ENCODE data around the gene YARS1.
"Not testable (repeated sequence)": the region's sequence is repeated elsewhere in the genome, so short reads cannot be mapped to it uniquely, and the experiment has no call there.

The YARS1 gene

GRCh38 chr1:32817815-32818786 is 943 bp upstream of the YARS1 start:
- DNase-seq (ENCODE audit: low read depth in 2 of 2) = peak in 1 of 2 donors; percentile 10

- DNase-seq (ENCODE audit: low read depth in 2 of 2) = no peak
Measured at GRCh38 chr1:32816676-32817158, 441 bp downstream of the YARS1 start.

- no peak for DNase-seq (ENCODE audit: low read depth in 2 of 2)
Measured at GRCh38 chr1:32813941-32814739, 3.0 kb downstream of the YARS1 start.

GRCh38 chr1:32811917-32812316 is 5.2 kb downstream of the YARS1 start:
- DNase-seq (ENCODE audit: low read depth in 2 of 2) = no peak

- no peak for DNase-seq (ENCODE audit: low read depth in 2 of 2)
Measured at GRCh38 chr1:32811265-32811664, 5.9 kb downstream of the YARS1 start.

- no peak for DNase-seq (ENCODE audit: low read depth in 2 of 2)
Measured at GRCh38 chr1:32810358-32810757, 6.8 kb downstream of the YARS1 start.

GRCh38 chr1:32808580-32808979 is 8.6 kb downstream of the YARS1 start:
- no peak for DNase-seq (ENCODE audit: low read depth in 2 of 2)

GRCh38 chr1:32806910-32807523 is 10.1 kb downstream of the YARS1 start:
- no peak for DNase-seq (ENCODE audit: low read depth in 2 of 2)

- DNase-seq (ENCODE audit: low read depth in 2 of 2) = no peak
Measured at GRCh38 chr1:32806290-32806689, 10.9 kb downstream of the YARS1 start.

GRCh38 chr1:32804460-32804859 is 12.7 kb downstream of the YARS1 start:
- DNase-seq (ENCODE audit: low read depth in 2 of 2) = not testable (repeated sequence)

- peak in 1 of 2 donors; percentile 20 for DNase-seq (ENCODE audit: low read depth in 2 of 2)
Measured at GRCh38 chr1:32801096-32801715, 16.0 kb downstream of the YARS1 start.

GRCh38 chr1:32798679-32799416 is 18.3 kb downstream of the YARS1 start:
- no peak for DNase-seq (ENCODE audit: low read depth in 2 of 2)

- no peak for DNase-seq (ENCODE audit: low read depth in 2 of 2)
Measured at GRCh38 chr1:32798191-32798590, 19.0 kb downstream of the YARS1 start.

GRCh38 chr1:32797456-32797855 is 19.7 kb downstream of the YARS1 start:
- DNase-seq (ENCODE audit: low read depth in 2 of 2) = no peak

GRCh38 chr1:32795763-32796162 is 21.4 kb downstream of the YARS1 start:
- DNase-seq (ENCODE audit: low read depth in 2 of 2) = not testable (repeated sequence)

- no peak for DNase-seq (ENCODE audit: low read depth in 2 of 2)
Measured at GRCh38 chr1:32791881-32792280, 25.3 kb downstream of the YARS1 start.

GRCh38 chr1:32789356-32789755 is 27.8 kb downstream of the YARS1 start:
- not testable (repeated sequence) for DNase-seq (ENCODE audit: low read depth in 2 of 2)

- DNase-seq (ENCODE audit: low read depth in 2 of 2) = no peak
Measured at GRCh38 chr1:32786856-32787255, 30.3 kb downstream of the YARS1 start.

GRCh38 chr1:32784817-32785216 is 32.3 kb downstream of the YARS1 start:
- no peak for DNase-seq (ENCODE audit: low read depth in 2 of 2)

- DNase-seq (ENCODE audit: low read depth in 2 of 2) = no peak
Measured at GRCh38 chr1:32783851-32784250, 33.3 kb downstream of the YARS1 start.

- no peak for DNase-seq (ENCODE audit: low read depth in 2 of 2)
Measured at GRCh38 chr1:32782086-32782485, 35.1 kb downstream of the YARS1 start.
